GM19035 (cell line): ENCODE results near the gene FRMPD4.

Source experiments
- ATAC-seq: cut with Tn5 transposase; IDR thresholded peaks from one replicate; pipeline ENCODE4 v1.9.1; 2021; ENCODE audit not compliant: unreplicated experiment

FRMPD4 gene

GRCh38 chrX:12360383-12360782, 222.1 kb downstream of the FRMPD4 start:
- ATAC-seq, result no peak

GRCh38 chrX:12360986-12361598, 222.8 kb downstream of the FRMPD4 start:
- no peak for ATAC-seq

GRCh38 chrX:12363216-12363615, 224.9 kb downstream of the FRMPD4 start:
- no peak for ATAC-seq

GRCh38 chrX:12366440-12366839, 228.2 kb downstream of the FRMPD4 start:
- ATAC-seq, result no peak

- no peak for ATAC-seq
Observed at GRCh38 chrX:12367254-12367653, 229.0 kb downstream of the FRMPD4 start.

- no peak for ATAC-seq
Observed at GRCh38 chrX:12370497-12370986, 232.3 kb downstream of the FRMPD4 start.

- no peak for ATAC-seq
Observed at GRCh38 chrX:12372111-12372510, 233.8 kb downstream of the FRMPD4 start.

GRCh38 chrX:12374286-12374685, 236.0 kb downstream of the FRMPD4 start:
- no peak for ATAC-seq

- ATAC-seq, result no peak
Observed at GRCh38 chrX:12378253-12378652, 240.0 kb downstream of the FRMPD4 start.

GRCh38 chrX:12378706-12379105, 240.4 kb downstream of the FRMPD4 start:
- ATAC-seq, result no peak

- no peak for ATAC-seq
Observed at GRCh38 chrX:12379671-12380070, 241.4 kb downstream of the FRMPD4 start.

GRCh38 chrX:12383196-12383595, 244.9 kb downstream of the FRMPD4 start:
- no peak for ATAC-seq

GRCh38 chrX:12390301-12390700, 252.0 kb downstream of the FRMPD4 start:
- ATAC-seq, result no peak

GRCh38 chrX:12396584-12396983, 258.3 kb downstream of the FRMPD4 start:
- no peak for ATAC-seq

- no peak for ATAC-seq
Observed at GRCh38 chrX:12400218-12400617, 261.9 kb downstream of the FRMPD4 start.

GRCh38 chrX:12401252-12401651, 263.0 kb downstream of the FRMPD4 start:
- ATAC-seq, result no peak

GRCh38 chrX:12403474-12404082, 265.3 kb downstream of the FRMPD4 start:
- ATAC-seq, result no peak

GRCh38 chrX:12405306-12405705, 267.0 kb downstream of the FRMPD4 start:
- no peak for ATAC-seq

GRCh38 chrX:12410523-12410922, 272.2 kb downstream of the FRMPD4 start:
- ATAC-seq, result no peak

GRCh38 chrX:12411831-12412230, 273.6 kb downstream of the FRMPD4 start:
- no peak for ATAC-seq

GRCh38 chrX:12412561-12412960, 274.3 kb downstream of the FRMPD4 start:
- ATAC-seq, result no peak

- ATAC-seq, result no peak
Observed at GRCh38 chrX:12419591-12419990, 281.3 kb downstream of the FRMPD4 start.

GRCh38 chrX:12421918-12422317, 283.6 kb downstream of the FRMPD4 start:
- ATAC-seq, result no peak
